Activated CD8-positive, alpha-beta memory T cell treated with anti-CD3 and anti-CD28 coated beads, Interleukin-2, amount 50 U/mL, for 4 hours (primary cell): ENCODE data around the gene LRP2.

Experiments
- DNase-seq: peaks from one replicate; pipeline ENCODE4 v3.0.0-alpha.2; 2020

Gene LRP2

DNA sequence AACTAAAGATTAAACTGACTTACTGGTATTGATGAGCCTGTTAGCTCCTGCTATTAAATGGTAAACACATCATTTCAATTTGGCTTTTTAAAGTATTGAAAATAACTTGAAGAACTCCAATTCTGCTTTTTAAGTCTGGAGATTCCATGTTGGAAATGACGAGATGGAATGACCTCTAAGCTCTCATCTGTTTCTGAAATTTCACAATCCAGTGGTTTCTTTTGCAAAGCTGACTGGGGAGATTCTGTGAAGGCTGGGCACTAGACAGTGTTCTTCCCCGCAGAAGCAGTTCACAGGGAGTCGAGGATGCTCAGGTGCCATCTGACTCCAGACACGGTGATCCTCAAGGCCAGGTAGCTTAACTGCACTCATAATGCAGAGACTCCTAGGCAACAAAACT is 248.3 kb downstream of the LRP2 start:
- DNase-seq: no peak

DNA sequence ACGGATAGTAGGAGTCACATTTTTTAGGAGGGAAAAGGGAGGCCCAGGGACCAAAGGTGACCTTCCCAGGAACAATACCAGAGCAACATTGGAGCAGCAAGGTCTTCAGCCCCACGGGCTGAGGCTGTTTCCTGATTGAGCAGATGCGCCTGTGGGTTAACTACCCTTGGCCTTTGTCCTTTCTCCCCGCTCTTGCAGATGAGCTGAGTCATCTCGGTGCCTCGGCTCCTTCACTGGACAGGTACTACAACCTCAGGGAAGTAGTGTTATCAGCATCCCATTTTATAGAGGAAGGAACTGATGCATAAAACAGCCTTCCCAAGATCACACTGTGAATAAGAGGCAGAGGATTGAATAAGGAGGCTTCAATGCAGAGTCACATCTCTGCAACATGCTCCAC is 249.5 kb downstream of the LRP2 start:
- DNase-seq: no peak

DNA sequence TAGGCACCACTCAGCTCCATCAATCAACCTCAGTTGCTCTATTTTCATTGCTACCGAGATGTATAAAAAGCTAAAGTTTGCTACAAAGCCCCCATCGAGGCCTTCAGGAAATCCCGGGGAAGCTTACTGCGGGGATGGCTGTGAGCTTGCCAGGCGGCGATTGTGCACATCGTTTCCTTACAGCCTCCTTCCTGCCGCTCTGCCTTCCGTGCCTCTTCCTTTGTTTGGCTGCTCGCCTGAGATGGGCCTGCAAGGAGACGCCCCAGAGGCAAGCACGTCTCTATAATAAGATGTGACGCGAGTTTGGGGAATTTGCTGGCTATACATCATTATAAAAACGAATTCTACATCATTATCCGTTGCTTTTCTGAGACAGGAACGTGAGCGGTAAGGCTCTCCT is 251.4 kb downstream of the LRP2 start:
- DNase-seq: no peak

DNA sequence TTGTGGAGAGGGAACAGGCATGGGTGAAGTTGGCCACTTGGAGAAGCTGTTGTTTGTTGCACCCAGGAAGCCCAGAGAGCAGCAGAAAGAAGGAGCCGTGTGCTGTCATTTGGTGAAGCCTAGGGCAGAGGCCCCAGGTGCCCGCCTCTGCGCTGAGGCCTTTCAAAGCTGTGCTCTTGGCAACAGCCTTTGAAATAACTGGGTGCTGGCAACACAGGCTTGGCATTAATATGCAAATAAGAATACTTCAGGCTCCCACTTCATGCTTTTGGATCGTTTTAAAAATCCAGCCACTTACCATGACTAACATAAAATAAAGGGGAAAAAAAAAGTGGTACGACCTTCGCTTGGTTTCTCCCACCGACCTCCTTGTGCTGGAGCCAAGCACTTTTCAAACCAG is 251.9 kb downstream of the LRP2 start:
- DNase-seq: no peak

DNA sequence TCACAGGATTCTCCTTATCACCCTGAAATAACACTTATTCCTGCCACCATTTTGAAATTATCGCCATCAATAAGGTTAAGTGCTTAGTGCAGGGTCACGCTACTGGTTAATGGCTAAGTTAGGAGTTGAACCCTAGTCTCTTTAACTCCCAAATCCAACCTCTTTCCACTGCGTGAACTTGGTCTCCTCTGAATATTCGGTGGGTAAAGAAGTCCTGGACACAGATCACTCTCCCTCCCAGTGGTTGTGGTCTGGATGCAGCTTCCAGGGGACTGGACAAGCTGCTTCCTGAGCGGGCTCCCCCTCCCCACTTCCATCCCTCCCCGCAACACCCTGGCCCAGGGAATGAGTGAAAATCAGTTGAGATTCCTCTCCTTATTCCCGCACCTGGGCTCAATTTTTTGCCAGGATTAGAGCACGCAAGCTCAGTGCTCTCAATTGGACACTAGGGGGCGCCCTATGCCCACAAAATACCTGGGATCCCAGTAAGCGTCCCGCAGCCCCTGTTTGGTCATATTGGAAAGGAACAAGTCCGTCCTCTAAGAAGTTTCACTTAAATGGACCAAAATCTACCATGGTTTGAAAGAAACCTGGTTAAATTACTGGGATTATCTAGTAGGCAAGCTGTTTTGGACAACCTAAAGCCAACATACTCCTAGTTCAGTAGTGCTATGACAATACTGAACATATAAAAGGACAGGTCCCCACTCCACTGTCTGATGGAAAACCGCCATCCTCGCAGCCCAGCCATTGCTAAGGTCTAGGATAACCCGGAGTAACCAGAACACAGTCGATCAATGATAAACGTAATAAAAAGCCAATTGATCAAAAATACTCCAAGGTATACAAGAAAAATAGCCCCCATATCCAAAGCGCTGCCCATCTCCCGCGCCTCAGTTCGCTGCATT is 252.6 kb downstream of the LRP2 start:
- DNase-seq: peak; percentile 73

DNA sequence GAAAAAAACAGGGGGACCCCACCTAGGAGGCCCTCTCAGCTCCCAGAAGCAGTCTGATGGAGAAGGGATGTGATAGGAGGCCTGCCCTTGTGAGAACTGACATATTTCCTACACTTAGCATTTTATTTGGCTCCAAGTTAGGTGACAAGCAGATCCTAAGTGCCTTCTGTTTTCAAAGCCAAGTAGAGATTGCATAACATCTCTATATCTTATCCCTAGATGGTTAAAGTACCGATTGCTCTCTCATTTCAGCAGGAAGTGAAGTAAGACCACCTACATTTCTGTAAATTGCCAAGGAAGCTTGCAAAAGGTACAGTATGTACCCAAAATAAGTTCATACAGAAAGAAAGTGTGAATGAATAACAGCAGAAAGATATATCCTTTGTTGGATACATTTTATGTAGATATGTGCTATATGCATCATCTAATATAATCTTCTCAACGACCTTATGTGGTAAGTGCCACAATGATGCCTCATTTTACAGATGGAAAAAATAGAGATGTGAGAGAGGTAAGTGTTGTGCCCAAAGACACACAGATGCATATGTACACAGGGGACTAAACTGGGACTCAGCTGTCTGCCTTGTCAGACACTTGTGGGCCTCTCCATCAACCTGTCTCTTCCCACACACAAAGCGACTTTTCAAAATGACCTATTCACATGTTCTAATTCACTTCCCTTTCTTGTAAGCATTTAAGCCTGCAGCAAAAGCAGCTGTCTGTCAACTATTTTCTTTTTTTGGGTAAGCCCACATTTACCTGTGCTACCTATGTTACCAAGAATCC is 254.0 kb downstream of the LRP2 start:
- no peak for DNase-seq

DNA sequence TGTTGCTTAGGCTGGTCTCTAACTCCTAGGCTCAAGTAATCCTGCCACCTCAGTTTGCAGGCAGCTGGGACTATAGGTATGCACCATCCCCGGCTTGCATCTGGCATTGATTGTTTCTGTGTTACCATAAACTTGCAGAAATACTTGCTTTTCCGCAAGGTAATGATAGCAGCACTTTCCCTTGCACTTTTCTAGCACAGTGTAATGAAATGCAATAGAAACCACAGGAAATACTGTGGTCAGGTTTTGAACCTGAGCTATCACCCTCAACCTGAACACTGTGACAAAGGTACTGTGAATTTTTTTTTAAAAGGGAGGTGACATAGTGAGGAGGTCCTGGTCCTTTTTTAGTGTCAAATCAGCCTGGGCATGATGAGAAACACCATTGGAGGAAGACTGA is 254.7 kb downstream of the LRP2 start:
- no peak for DNase-seq

DNA sequence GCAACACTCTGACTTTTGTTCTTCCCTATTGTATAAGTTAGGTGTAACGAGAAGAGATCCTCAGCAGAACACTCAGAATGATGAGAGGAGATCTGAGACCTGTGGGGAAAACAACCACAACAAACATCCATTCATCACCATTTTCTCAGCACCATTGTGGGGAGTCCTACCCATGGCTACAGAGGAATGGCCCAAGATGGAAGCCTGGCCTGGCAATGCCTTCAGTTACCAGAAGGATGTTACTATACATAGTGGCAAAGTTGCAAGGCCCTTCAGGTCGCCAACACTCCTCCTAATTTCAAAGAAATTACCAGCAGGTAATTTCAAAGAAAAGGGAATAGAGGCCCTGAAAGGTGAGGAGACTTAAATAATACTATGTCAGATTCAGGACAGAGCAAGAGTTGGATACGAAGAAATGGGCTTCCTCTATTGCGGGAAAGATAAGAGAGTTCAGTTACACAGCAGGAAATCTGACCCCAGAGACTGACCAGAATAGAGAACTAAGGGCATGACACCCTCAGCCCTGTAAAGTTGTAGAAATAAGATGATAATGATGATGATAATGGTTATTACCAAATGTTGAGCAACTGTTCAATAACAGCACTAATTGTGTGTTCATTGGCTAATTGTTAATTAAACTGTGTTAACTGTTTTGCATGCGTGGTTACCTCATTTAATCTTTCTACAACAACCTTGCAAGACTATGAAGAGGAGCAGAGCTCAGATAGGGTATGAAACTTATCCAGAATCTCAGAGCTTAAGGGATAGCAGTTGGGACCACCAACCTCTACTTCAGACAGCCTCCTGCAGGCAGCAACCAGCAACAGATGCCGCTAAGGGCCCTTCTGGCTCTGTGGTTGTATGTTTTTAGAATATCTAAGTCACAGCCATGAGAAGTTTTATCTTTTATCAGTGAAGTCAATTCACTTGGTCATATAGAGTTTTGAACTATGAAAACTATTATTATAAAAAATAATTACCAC is 255.5 kb downstream of the LRP2 start:
- DNase-seq: no peak

DNA sequence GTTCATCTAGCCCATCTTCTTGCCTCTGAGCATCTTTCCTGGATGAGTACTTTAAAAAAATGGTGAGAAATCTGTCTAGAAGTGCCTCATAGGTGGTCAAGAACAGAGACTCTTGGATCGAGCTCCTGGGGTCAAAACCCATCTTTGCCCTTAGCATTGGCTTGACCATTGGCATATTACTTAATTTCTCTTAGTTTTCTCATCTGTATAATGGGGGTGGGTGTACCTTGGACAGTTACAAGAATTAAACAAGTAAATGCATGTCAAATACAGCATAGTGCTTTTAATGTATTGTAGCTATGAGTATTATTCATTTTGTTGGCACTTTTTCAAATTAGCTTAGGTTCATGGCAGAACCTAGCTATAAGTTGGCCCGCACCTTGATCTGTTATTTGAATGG is 256.2 kb downstream of the LRP2 start:
- DNase-seq: no peak

DNA sequence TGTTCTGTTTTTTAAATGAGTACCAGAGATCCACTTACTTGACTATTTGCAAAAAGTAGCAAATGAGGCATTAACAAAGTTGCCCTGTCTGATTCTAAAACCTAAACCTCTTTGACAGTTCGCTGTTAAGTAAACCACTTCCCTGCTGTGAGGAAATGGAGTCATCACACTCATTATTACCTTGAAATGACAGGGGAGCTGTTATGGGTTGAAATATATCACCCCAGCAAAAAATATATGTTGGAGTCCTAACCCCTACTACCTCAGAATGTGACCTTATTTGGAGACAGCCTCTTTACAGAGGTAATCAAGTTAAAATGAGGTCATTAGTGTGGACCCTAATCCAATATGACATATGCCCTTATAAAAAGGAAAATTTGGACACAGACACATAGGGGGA is 256.9 kb downstream of the LRP2 start:
- no peak for DNase-seq

DNA sequence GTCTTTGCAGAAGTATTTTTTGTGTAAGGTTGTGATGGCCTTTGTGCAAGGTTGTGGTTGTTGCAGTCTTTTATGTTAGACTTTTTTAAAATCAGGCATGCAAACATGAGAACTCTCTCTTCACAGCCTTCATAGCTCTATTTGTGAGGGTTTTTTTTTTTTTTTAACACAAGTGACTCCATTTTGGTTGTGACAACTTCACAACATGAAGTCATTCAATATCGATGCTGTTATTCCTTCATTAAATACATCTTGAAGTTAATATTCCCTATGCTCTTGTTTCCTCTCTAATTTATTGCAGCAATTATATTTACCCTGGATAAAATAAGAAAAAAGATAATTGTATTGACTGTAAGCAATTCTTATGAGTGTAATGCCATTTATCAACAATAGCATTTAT is 257.5 kb downstream of the LRP2 start:
- DNase-seq: no peak

DNA sequence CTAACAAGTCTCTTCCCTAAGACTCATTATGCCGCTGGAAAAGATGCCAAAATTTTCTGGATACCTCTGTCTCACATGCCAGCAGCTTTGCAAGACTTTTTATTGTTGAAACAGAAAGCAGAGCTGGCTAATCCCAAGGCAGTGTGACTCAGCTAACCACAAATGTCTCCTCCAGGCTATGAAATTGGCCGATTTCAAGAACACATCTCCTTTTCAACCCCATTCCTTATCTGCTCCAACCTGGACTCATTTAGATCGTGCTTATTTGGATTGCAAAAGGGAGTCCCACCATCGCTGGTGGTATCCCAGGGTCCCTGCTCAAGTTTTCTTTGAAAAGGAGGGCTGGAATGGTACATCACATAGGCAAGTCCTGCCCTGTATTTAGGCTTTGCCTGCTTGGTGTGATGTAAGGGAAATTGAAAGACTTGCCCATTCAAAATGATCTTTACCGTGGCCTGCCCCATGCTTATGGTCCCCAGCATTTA is 266.7 kb downstream of the LRP2 start:
- DNase-seq: no peak

DNA sequence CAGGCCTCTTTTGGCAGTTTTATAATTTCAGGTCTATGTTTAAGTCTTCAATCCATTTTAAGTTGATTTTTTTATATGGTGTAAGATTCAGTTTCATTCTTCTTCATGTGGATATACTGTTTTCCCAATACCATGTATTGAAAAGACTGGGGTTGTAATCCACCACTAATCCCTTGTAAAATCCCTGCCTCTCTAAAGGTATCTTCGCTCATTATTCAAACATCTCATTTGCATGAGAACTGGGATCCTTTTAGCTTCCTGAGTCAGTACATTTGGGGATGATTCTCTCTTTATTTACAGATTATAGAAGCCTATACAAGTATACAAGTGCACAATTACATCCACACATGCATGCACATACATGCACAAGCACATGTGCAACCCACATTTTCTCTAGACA is 267.7 kb downstream of the LRP2 start:
- no peak for DNase-seq

DNA sequence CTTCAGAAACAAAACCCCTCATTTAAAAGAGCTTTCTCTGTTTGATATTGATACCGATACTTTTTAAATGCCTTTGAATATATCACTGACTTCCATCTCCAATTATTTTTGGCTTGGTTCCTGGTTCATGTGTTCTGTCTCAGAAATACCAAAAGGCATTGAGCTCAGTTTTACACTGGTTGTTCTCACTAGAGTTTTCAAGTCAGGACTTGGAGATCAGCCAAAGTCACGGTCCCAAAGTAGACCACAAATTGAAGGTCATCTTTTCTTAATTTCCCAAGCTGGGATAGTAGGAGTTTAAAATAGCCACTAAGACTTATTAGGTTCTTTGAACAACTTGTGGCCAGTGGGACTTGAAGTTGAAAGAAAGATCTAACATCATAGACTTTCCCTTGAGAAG is 268.8 kb downstream of the LRP2 start:
- DNase-seq: no peak

DNA sequence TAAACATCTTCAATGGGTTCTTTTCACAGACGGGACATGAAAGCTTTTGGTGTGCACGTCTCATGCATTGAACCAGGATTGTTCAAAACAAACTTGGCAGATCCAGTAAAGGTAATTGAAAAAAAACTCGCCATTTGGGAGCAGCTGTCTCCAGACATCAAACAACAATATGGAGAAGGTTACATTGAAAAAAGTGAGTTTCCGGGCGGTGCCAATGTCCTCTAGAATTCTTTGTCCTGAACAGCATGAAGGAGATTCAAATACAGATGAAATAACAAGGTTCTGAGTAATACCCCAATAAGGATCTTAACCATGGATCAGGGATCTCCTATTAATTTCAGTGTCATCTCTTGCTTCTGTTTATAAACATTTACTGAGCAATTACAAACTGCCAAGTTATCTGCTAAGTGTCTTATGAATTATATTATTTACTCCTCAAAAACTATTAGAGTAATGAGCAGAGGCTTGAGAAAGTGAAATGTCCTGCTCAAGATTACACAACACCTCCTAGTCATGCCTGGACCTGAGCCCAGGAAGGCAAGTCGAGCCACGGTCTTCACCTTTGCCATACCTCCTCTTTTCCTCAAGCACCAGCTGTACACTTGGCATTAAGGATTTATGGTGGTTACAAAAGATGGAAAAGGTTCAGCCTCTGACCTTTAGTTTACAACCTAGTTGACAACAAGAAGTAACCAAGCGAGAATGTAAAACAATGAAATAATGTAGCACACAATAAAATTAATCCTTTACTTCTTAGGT is 270.4 kb downstream of the LRP2 start:
- DNase-seq: no peak

DNA sequence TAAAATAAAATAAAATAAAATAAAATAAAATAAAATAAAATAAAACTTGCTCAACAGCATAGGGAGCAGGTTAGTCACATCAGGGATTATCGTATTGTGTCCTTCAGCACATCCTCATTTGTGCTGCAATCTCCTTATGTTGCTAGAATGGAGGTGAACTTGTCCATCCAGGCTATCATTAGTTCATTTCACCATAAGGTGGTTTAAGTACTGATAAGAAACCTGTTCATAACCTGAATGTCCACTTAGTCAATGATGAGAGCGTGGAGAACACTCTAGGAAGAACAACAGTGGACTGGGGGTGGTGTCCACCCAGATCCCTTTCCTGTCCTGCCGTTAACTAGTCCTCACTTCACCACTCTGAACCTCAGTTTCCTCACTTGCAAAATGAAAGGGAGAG is 271.1 kb downstream of the LRP2 start:
- no peak for DNase-seq

DNA sequence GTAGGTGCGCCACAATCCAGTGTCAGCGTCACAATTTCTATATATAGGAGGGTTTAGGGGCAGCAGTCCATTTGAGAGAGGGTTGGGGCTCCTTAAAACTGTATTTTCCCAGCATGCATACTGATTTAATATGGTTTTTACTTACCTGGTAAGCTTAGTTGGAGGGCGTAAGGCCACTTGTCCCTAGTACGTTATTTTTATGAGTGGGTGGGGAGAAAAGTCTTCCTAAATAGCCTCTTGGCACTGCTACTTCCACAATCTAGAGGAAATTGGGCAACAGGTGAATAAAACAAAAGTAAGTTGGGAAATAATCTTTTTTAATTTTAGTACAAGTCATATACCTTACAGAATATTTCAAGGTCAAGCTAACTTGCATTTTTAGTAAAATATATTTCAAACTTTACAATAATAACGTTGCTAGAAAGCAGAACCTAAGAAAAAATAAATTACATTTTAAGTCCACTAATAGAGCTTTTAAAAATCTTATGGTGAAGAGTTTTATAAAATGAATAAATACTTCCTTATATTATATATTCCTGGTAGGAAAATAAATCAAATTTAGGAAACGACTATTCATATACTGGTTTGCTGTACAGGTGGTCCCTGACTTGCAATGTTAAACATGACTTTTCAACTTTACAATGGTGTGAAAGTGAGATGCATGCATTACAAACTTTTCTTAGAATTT is 272.1 kb downstream of the LRP2 start:
- no peak for DNase-seq

DNA sequence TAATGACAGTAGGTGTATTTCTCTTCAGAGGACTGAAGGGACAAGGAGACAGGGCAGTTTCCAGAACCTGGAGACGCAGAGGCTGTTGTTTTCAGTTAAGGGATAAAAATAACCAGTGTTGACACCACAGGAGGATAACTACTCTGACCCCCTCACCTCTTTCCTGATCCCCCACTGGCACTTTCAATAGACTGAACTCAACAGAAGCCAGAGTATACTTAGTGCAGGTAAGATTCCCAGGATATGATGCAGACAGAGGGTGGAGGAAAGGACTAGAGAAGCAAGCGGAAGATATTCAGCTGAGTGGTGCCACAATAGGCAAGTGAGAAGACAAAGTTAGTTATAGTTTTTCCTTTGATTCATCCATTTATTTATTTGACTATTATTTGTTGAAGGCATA is 273.2 kb downstream of the LRP2 start:
- DNase-seq: no peak

DNA sequence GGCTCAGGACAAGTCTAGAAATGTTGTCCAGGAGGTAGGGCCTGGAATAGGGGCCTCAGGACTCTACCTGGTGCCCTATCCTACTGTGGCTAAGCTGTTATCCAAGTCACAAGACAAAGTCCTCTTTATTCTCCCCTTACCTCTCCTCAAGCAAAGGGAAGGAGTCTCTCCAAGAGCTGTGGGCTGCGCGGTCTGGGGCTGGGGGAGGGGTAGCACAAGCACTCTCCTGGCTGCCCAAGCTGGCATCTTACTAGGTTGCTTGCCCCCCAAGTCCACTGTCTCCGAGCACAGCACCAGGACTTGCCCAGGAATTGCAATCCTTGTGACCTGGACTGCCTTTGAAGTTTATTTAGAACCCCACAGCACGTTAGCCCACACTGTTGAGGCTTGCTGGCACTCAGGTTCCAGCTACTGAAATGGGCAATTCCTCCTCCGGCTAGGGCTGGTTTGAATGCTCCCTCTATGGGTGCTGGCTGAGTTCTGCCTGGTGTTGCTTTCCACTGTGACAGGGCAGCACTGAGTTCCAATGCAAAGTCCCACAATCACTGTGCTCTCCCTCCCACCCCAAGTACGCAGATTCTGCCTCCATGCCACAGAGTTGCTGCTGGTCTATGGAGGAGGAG is 274.5 kb downstream of the LRP2 start:
- no peak for DNase-seq

DNA sequence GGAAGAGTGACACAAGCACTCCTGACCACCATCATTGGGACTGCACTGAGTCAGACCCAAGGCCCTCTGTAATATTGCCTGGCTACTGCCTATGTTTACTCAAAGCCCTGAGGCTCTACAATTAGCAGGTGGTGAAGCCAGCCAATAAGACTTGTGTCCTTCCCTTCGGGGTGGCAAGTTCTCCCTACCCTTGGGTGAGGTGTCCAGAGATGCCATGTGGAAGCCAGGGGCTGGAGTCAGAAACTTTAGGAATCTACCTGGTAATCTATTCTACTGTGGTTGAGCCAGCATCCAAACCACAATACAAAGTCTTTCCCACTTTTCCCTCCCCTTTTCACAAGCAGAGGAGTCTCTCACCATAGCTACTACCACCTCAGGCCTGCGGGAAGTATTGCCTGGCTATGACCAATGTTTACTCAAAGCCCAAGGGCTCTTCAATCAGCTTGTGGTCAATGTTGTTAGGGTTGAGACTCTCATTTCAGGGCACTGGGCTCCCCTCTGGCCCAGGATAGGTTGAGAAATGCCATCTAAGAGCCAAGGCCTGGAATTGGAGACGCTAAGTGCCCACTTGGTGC is 275.4 kb downstream of the LRP2 start:
- no peak for DNase-seq

DNA sequence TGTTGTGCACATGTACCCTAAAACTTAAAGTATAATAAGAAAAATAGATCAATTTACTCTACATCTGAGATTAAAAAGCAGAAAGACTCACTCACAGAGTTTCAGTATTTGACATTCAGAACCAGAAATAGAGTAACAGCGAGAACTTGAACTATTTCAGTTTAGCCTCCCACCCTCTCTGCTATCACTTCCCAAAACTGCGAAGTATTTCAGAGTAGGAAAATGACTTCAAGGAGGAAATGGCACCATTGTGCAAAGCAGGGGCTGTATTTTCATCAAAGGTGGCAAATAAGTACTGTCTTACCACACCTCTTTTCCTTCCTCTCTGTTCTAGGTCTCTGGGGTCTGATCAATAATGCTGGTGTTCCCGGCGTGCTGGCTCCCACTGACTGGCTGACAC is 279.3 kb downstream of the LRP2 start:
- no peak for DNase-seq
